KOPT-K1 (cell line): Measurements from ENCODE around the gene NUAK2.

Experiments used
- H3K27ac ChIP-seq: fragments of 200-600 bp; sonication (generic); 2 replicates; pipeline ENCODE4 v1.5.1; 2016; ENCODE audit warnings: antibody characterized with exemption, mild to moderate bottlenecking, low read depth, low read length; ENCODE audit not compliant: poor library complexity, severe bottlenecking
- H3K36me3 ChIP-seq: fragments of 200-600 bp; sonication (generic); 2 replicates; pipeline ENCODE4 v1.5.1; 2017; ENCODE audit warnings: antibody characterized with exemption, mild to moderate bottlenecking, low read length, moderate library complexity; ENCODE audit not compliant: insufficient read depth
- H3K9me3 ChIP-seq: fragments of 200-600 bp; sonication (generic); 2 replicates; pipeline ENCODE4 v1.5.1; 2017; ENCODE audit warnings: antibody characterized with exemption, low read length, mild to moderate bottlenecking; ENCODE audit not compliant: insufficient read depth, poor library complexity, severe bottlenecking

Gene NUAK2

GRCh38 chr1:205353191-205353590 lies 31.6 kb upstream of the NUAK2 start:
- Histone ChIP-seq H3K36me3 (no peaks in the 10 kb centered on the region), H3K27ac (no peak overlapping the region), H3K9me3 (no peaks in the 10 kb centered on the region)

- Histone ChIP-seq H3K27ac (no peak overlapping the region), H3K9me3 (no peaks in the 10 kb centered on the region), H3K36me3 (no peaks in the 10 kb centered on the region)
Observed at GRCh38 chr1:205351984-205352713, 30.6 kb upstream of the NUAK2 start.

GRCh38 chr1:205350691-205351141 lies 29.2 kb upstream of the NUAK2 start:
- no peak overlapping the region for H3K27ac ChIP-seq

GRCh38 chr1:205350124-205350523 lies 28.6 kb upstream of the NUAK2 start:
- H3K27ac ChIP-seq = no peak overlapping the region
- H3K36me3 ChIP-seq = no peaks in the 10 kb centered on the region
- H3K9me3 ChIP-seq = no peaks in the 10 kb centered on the region

More at GRCh38 chr1:205350691-205351141, 29.2 kb upstream of the NUAK2 start:
- Histone ChIP-seq H3K36me3 (no peaks in the 10 kb centered on the region), H3K9me3 (no peaks in the 10 kb centered on the region)

- H3K36me3 ChIP-seq = no peaks in the 10 kb centered on the region
- H3K27ac ChIP-seq = no peak overlapping the region
Observed at GRCh38 chr1:205348554-205349487, 27.3 kb upstream of the NUAK2 start.

GRCh38 chr1:205346956-205347574 lies 25.5 kb upstream of the NUAK2 start:
- Histone ChIP-seq H3K27ac (no peak overlapping the region), H3K36me3 (no peaks in the 10 kb centered on the region), H3K9me3 (no peaks in the 10 kb centered on the region)

More at GRCh38 chr1:205348554-205349487, 27.3 kb upstream of the NUAK2 start:
- no peaks in the 10 kb centered on the region for H3K9me3 ChIP-seq

GRCh38 chr1:205345761-205346160 lies 24.2 kb upstream of the NUAK2 start:
- no peaks in the 10 kb centered on the region for H3K9me3 ChIP-seq
- no peaks in the 10 kb centered on the region for H3K36me3 ChIP-seq
- H3K27ac ChIP-seq = no peak overlapping the region

GRCh38 chr1:205344066-205344928 lies 22.8 kb upstream of the NUAK2 start:
- no peak overlapping the region for H3K27ac ChIP-seq
- H3K36me3 ChIP-seq = no peaks in the 10 kb centered on the region
- H3K9me3 ChIP-seq = no peaks in the 10 kb centered on the region

GRCh38 chr1:205343431-205344065 lies 22.0 kb upstream of the NUAK2 start:
- Histone ChIP-seq H3K27ac (no peak overlapping the region), H3K36me3 (no peaks in the 10 kb centered on the region), H3K9me3 (no peaks in the 10 kb centered on the region)

- H3K9me3 ChIP-seq = no peaks in the 10 kb centered on the region
- no peaks in the 10 kb centered on the region for H3K36me3 ChIP-seq
- no peak overlapping the region for H3K27ac ChIP-seq
Observed at GRCh38 chr1:205342986-205343385, 21.4 kb upstream of the NUAK2 start.

- no peaks in the 10 kb centered on the region for H3K9me3 ChIP-seq
- H3K36me3 ChIP-seq = no peaks in the 10 kb centered on the region
- H3K27ac ChIP-seq = no peak overlapping the region
Observed at GRCh38 chr1:205340676-205341075, 19.1 kb upstream of the NUAK2 start.

- H3K9me3 ChIP-seq = no peaks in the 10 kb centered on the region
- H3K27ac ChIP-seq = no peak overlapping the region
- H3K36me3 ChIP-seq = no peaks in the 10 kb centered on the region
Observed at GRCh38 chr1:205339717-205340116, 18.2 kb upstream of the NUAK2 start.

GRCh38 chr1:205339197-205339702 lies 17.7 kb upstream of the NUAK2 start:
- H3K27ac ChIP-seq = no peak overlapping the region
- no peaks in the 10 kb centered on the region for H3K9me3 ChIP-seq
- H3K36me3 ChIP-seq = no peaks in the 10 kb centered on the region

GRCh38 chr1:205338011-205338410 lies 16.5 kb upstream of the NUAK2 start:
- H3K27ac ChIP-seq = no peak overlapping the region
- H3K9me3 ChIP-seq = no peaks in the 10 kb centered on the region
- H3K36me3 ChIP-seq = no peaks in the 10 kb centered on the region
